MM.1S (cell line): ENCODE results near the gene ZNRF3.
"Not testable (repeated sequence)": the region's sequence is repeated elsewhere in the genome, so short reads cannot be mapped to it uniquely, and the experiment has no call there.

ENCODE experiments used
- DNase-seq: peaks from one replicate; pipeline ENCODE4 v3.0.0-alpha.2; 2015
- H2AFZ ChIP-seq: fragments of 300-600 bp; sonication (generic); 2 replicates; pipeline ENCODE4 v1.6.0; 2016; ENCODE audit warnings: antibody characterized with exemption, low read length
- H3F3A ChIP-seq: fragments of 300-600 bp; sonication (generic); 2 replicates; pipeline ENCODE4 v1.6.1; 2016; ENCODE audit warnings: mild to moderate bottlenecking, antibody characterized with exemption, low read length, moderate library complexity, mixed read lengths; ENCODE audit not compliant: insufficient read depth
- H3K27ac ChIP-seq: fragments of 300-600 bp; sonication (generic); 2 replicates; pipeline ENCODE4 v1.5.1; 2016; ENCODE audit warnings: mild to moderate bottlenecking, low read length
- H3K27me3 ChIP-seq: fragments of 300-600 bp; sonication (generic); replicated peaks from 2 replicates; pipeline ENCODE4 v1.6.0; 2016; ENCODE audit warnings: low read length; ENCODE audit not compliant: insufficient read depth
- H3K36me3 ChIP-seq: fragments of 300-600 bp; sonication (generic); replicated peaks from 2 replicates; pipeline ENCODE4 v1.6.1; 2016; ENCODE audit warnings: mild to moderate bottlenecking, low read length, mixed read lengths; ENCODE audit not compliant: insufficient read depth
- H3K4me1 ChIP-seq: fragments of 300-600 bp; sonication (generic); 2 replicates; pipeline ENCODE4 v1.6.1; 2016; ENCODE audit warnings: low read length, mixed read lengths
- H3K4me2 ChIP-seq: fragments of 300-600 bp; sonication (generic); 2 replicates; pipeline ENCODE4 v1.6.0; 2016; ENCODE audit warnings: low read depth, low read length
- H3K4me3 ChIP-seq: fragments of 300-600 bp; sonication (generic); 2 replicates; pipeline ENCODE4 v1.5.1; 2016; ENCODE audit warnings: low read length, mixed read lengths
- H3K79me2 ChIP-seq: fragments of 300-600 bp; sonication (generic); 2 replicates; pipeline ENCODE4 v1.6.1; 2016; ENCODE audit warnings: mixed run types, low read length, mixed read lengths
- H3K9ac ChIP-seq: fragments of 300-600 bp; sonication (generic); 2 replicates; pipeline ENCODE4 v1.6.1; 2016; ENCODE audit warnings: low read length, mixed read lengths
- H3K9me2 ChIP-seq: fragments of 300-600 bp; sonication (generic); replicated peaks from 2 replicates; pipeline ENCODE4 v1.6.1; 2016; ENCODE audit warnings: mild to moderate bottlenecking, low read length, mixed read lengths; ENCODE audit not compliant: insufficient read depth
- H3K9me3 ChIP-seq: fragments of 300-600 bp; sonication (generic); replicated peaks from 2 replicates; pipeline ENCODE4 v1.6.1; 2016; ENCODE audit warnings: mild to moderate bottlenecking, low read length, mixed read lengths; ENCODE audit not compliant: insufficient read depth
- H4K20me1 ChIP-seq: fragments of 300-600 bp; sonication (generic); 2 replicates; pipeline ENCODE4 v1.6.1; 2016; ENCODE audit warnings: mild to moderate bottlenecking, low read length, moderate library complexity, mixed read lengths; ENCODE audit not compliant: insufficient read depth
- EZH2 ChIP-seq: fragments of 300-600 bp; sonication (generic); optimal IDR thresholded peaks from 2 replicates; pipeline ENCODE3; 2017; ENCODE audit warnings: low read depth, mild to moderate bottlenecking, antibody characterized with exemption, low read length, mixed read lengths
- EZH2phosphoT487 ChIP-seq: fragments of 300-600 bp; sonication (generic); IDR thresholded peaks from 2 replicates; pipeline ENCODE4 v1.6.1; 2018; ENCODE audit warnings: antibody characterized with exemption, low read length
- TF ChIP-seq, protein P1 (sequence below): fragments of 300-600 bp; sonication (generic); IDR thresholded peaks from 2 replicates; pipeline ENCODE4 v1.5.1; 2016; ENCODE audit warnings: antibody characterized with exemption, low read length, mixed read lengths

ZNRF3 gene

DNA sequence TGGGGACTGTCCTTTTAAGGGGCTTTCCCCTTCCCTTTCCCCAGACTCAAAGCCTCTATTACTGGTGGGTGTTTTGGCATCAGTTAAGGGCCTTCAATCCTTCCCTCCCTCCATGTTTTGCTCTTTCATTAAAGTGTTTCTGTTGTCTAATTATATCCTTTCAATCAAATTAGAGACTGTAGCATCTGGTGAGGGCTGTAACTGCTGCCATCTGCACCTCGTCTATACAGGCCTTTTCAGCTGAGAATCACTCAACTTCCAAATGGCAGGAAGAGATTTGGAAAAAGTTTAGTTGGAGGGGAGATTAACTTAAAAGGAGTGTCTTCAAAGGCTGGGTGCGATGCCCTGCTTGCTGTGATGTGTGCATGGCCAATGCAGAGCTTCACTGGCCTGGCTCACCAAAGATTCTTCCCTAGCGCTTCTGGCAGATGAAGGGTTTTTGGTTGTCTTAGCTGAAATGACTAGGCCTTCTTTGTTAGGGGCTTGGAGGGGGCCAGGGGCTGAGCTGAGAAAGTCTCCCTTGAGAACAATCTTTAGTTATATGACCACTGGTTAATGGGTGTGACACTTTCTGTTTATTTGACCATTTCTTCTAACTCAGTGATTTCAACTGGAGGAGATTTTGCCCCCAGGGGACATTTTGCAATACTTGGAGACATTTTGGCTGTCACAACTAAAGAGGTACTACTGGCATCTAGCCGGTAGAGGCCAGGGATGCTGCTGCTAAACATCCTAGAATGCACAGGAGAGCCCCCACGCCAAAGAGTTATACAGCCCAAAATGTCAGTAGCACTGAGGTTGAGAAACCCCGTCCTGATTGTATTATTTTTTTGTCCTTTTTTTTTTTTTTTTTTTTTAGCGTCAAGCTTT, 197.0 kb downstream of the ZNRF3 start:
- DNase-seq = no peak
- Histone ChIP-seq H3K4me1 (no peaks in the 10 kb centered on the region), H3K9ac (no peak overlapping the region), H3K9me3 (no peaks in the 10 kb centered on the region), H3K79me2 (no peaks in the 10 kb centered on the region), H3K4me2 (no peak overlapping the region), H3K4me3 (no peak overlapping the region), H3K9me2 (no peaks in the 10 kb centered on the region), H3K36me3 (no peaks in the 10 kb centered on the region), H3K27ac (no peak overlapping the region), H2AFZ (no peak overlapping the region), H4K20me1 (no peaks in the 10 kb centered on the region), H3K27me3 (no peaks in the 10 kb centered on the region), H3F3A (no peaks in the 10 kb centered on the region)
- no peak for TF ChIP-seq EZH2phosphoT487
- TF ChIP-seq, protein P1, sequence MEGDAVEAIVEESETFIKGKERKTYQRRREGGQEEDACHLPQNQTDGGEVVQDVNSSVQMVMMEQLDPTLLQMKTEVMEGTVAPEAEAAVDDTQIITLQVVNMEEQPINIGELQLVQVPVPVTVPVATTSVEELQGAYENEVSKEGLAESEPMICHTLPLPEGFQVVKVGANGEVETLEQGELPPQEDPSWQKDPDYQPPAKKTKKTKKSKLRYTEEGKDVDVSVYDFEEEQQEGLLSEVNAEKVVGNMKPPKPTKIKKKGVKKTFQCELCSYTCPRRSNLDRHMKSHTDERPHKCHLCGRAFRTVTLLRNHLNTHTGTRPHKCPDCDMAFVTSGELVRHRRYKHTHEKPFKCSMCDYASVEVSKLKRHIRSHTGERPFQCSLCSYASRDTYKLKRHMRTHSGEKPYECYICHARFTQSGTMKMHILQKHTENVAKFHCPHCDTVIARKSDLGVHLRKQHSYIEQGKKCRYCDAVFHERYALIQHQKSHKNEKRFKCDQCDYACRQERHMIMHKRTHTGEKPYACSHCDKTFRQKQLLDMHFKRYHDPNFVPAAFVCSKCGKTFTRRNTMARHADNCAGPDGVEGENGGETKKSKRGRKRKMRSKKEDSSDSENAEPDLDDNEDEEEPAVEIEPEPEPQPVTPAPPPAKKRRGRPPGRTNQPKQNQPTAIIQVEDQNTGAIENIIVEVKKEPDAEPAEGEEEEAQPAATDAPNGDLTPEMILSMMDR = no peak

DNA sequence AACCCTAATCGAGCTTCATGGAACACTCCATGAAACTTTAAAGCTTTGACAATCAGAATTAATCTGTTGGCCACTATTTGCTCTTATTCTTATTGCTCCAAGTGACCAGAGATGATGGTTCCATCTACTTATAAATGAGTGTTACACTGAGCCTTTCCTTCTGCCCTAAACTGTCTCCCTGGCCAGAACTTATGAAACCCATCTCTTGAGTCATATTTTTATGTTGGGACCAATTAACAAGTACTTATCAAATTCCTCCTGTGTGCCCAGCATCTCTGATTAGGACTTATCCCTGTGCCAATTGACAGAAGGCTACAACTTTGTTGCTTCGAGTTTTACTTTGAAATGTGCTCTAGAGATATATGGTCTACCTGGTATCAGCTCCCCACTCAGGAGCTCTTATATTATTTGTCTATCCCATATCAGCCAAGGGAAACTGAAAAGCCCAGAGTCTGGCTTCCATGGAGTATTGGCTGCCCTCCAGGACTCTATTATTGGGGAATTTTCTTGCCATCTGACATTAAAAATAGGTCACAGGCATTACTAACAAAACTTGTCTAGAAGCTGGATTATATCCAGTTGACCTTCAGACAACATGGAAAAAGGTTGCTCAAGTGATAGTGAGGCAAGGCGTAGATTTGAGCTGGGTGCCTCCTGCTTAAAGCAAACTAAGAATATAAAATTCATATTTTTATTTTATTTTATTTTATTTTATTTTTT, 198.3 kb downstream of the ZNRF3 start:
- DNase-seq = no peak
- no peaks in the 10 kb centered on the region for H3K4me1 ChIP-seq
- H3K9me2 ChIP-seq = no peaks in the 10 kb centered on the region
- no peak overlapping the region for H2AFZ ChIP-seq
- no peak for TF ChIP-seq EZH2phosphoT487
- TF ChIP-seq, protein P1 = no peak
- no peaks in the 10 kb centered on the region for H3F3A ChIP-seq
- H3K27ac ChIP-seq = no peak overlapping the region
- H4K20me1 ChIP-seq = no peaks in the 10 kb centered on the region
- H3K4me3 ChIP-seq = no peak overlapping the region
- no peaks in the 10 kb centered on the region for H3K9me3 ChIP-seq
- no peak overlapping the region for H3K4me2 ChIP-seq
- H3K36me3 ChIP-seq = no peaks in the 10 kb centered on the region
- no peaks in the 10 kb centered on the region for H3K27me3 ChIP-seq
- H3K9ac ChIP-seq = no peak overlapping the region
- no peaks in the 10 kb centered on the region for H3K79me2 ChIP-seq

DNA sequence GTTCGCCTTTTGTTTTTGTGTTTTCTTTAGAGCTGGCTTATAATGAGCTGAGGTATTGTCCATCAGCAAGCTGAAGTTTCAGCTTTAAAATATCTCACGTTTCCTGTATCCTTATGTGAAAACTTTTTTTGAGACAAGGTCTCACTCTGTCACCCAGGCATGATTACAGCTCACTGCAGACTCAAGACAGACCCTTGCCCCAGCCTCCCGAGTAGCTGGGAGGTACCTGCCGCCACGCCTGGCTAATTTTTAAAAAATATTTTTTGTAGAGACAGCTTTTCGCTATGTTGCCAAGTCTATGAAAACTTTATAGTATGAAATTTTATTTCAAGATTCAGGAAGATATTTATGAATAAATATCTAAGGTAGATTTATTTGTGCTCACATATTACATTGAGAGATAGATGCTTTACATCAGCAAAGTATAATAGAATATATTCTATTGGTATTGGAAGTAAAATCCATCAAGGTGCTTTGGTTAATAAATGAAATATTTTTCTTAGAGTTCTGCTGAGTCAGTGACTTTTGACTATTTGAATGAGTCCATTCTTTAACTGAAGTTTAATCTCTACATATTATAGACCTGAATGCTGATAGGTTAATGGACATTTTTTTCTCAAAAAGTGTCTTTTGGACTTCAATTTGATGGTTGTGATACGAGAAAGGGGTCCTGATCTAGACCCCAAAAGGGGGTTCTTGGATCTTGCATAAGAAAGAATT, 199.6 kb downstream of the ZNRF3 start:
- no peak overlapping the region for H3K4me2 ChIP-seq
- H3K4me1 ChIP-seq = no peaks in the 10 kb centered on the region
- H3K27ac ChIP-seq = no peak overlapping the region

DNA sequence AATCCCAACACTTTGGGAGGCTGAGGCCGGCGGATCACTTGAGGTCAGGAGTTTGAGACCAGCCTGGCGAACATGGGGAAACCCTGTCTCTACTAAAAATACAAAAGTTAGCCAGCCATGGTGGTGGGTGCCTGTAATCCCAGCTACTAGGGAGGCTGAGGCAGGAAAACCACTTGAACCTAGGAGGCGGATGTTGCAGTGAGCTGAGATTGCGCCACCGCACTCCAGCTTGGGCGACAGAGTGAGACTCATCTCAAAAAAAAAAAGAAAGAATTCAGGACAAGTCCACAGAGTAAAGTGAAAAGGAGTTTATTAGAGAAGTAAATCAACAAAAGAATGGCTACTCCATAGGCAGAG, 200.2 kb downstream of the ZNRF3 start:
- H3K9ac ChIP-seq, DNase-seq, H2AFZ ChIP-seq, H3K9me3 ChIP-seq, H3K4me2 ChIP-seq, H3F3A ChIP-seq, H3K4me3 ChIP-seq, H3K27ac ChIP-seq, H3K4me1 ChIP-seq, H3K27me3 ChIP-seq, H3K36me3 ChIP-seq, H4K20me1 ChIP-seq, H3K9me2 ChIP-seq, H3K79me2 ChIP-seq: not testable (repeated sequence)

More for the DNA sequence above, 199.6 kb downstream of the ZNRF3 start:
- no peaks in the 10 kb centered on the region for H3K9me3 ChIP-seq
- no peak for DNase-seq
- no peak overlapping the region for H3K9ac ChIP-seq
- no peaks in the 10 kb centered on the region for H3K27me3 ChIP-seq
- H3K79me2 ChIP-seq = no peaks in the 10 kb centered on the region
- no peaks in the 10 kb centered on the region for H3K36me3 ChIP-seq
- no peak overlapping the region for H2AFZ ChIP-seq
- no peak for TF ChIP-seq EZH2
- H4K20me1 ChIP-seq = no peaks in the 10 kb centered on the region
- no peaks in the 10 kb centered on the region for H3F3A ChIP-seq
- H3K9me2 ChIP-seq = no peaks in the 10 kb centered on the region
- no peak overlapping the region for H3K4me3 ChIP-seq
